Activated CD4-positive, alpha-beta T cell treated with anti-CD3 and anti-CD28 coated beads for 36 hours (primary cell): ENCODE data around the gene PEAK3. TPM values are rescaled to one million over a fixed set of nuclear protein-coding genes. Genes with fewer than 3 reads are reported as not detected.

Experiments
- ATAC-seq: fragments of 200-7000 bp; cut with Tn5 transposase; one replicate; pipeline ENCODE4 v1.10.0; 2021; ENCODE audit warnings: mild to moderate bottlenecking, moderate library complexity
- CTCF ChIA-PET: fragments of 350-600 bp; sonication (Branson Sonifier 250); formaldehyde crosslinking; loops from one replicate; lab custom pipeline; 2021; ENCODE audit warnings: antibody characterized with exemption; lab: Charles Lee
- POLR2A ChIA-PET: fragments of 350-600 bp; sonication (Branson Sonifier 250); formaldehyde crosslinking; loops from one replicate; lab custom pipeline; 2021; ENCODE audit warnings: antibody characterized with exemption, inconsistent platforms; lab: Charles Lee
- DNase-seq: peaks from one replicate; pipeline ENCODE4 v3.0.0-alpha.2; 2020
- H3K27ac Mint-ChIP-seq: one replicate; pipeline ENCODE4 v1.8.0; 2021; ENCODE audit warnings: mixed read lengths
- H3K27me3 Mint-ChIP-seq: one replicate; pipeline ENCODE4 v1.8.0; 2021; ENCODE audit warnings: mixed read lengths
- H3K36me3 Mint-ChIP-seq: one replicate; pipeline ENCODE4 v1.8.0; 2021; ENCODE audit warnings: low read depth, mixed read lengths
- H3K4me1 Mint-ChIP-seq: one replicate; pipeline ENCODE4 v1.8.0; 2021; ENCODE audit warnings: mixed read lengths
- H3K4me3 Mint-ChIP-seq: one replicate; pipeline ENCODE4 v1.8.0; 2021; ENCODE audit warnings: mild to moderate bottlenecking, moderate library complexity, mixed read lengths
- H3K9me3 Mint-ChIP-seq: one replicate; pipeline ENCODE4 v1.8.0; 2021; ENCODE audit warnings: low read depth, mixed read lengths
- intact Hi-C, 2 experiments: fragments of 100-400 bp; cut with DNase I in 1 of 2; cut with micrococcal nuclease in 1 of 2; formaldehyde crosslinking; loops; one replicate each; pipeline versions ENCODE4 v1.14.2 to v1.15.1; 2022 to 2024; cut with DNase I, micrococcal nuclease
- microRNA-seq: library from miRNA; unstranded; fragments of <30 nt; microRNA quantifications from one replicate; pipeline ENCODE4 v1.2.0, GENCODE V29; 2021; ENCODE audit warnings: borderline replicate concordance
- total RNA-seq, 2 experiments: library from RNA; stranded (reverse); gene quantifications; one replicate each; pipeline ENCODE4 v1.2.3, GENCODE V29; 2021

PEAK3 gene
- total RNA-seq, 2 experiments from 2014 or later, result not detected

GRCh38 chr19:2226840-2227360 lies 55.1 kb downstream of the PEAK3 start:
- POLR2A ChIA-PET, result interaction anchor here (0.6 kb wide), 1 partner anchor 329 kb away, joined by 3 read pairs; no protein-coding TSS in a partner anchor
- intact Hi-C loops, result no loop called here
- H3K4me3 Mint-ChIP-seq, result no peak overlapping the region
- DNase-seq (no peak), ATAC-seq (no peak)
- H3K9me3 Mint-ChIP-seq, result no peaks in the 10 kb centered on the region
- peaks cover 26% of the 10 kb centered on the region for H3K36me3 Mint-ChIP-seq
- H3K27ac Mint-ChIP-seq, result no peak overlapping the region
- no peaks in the 10 kb centered on the region for H3K27me3 Mint-ChIP-seq
- no peaks in the 10 kb centered on the region for H3K4me1 Mint-ChIP-seq
- CTCF ChIA-PET, result no interaction called here

- ChIA-PET POLR2A (interaction anchor here (0.6 kb wide), 1 partner anchor 329 kb away, joined by 3 read pairs; no protein-coding TSS in a partner anchor), CTCF (interaction anchor here (0.6 kb wide), 1 partner anchor 42 kb away, joined by 3 read pairs; no protein-coding TSS in a partner anchor)
- no peak overlapping the region for H3K27ac Mint-ChIP-seq
- no peak overlapping the region for H3K4me3 Mint-ChIP-seq
- no peaks in the 10 kb centered on the region for H3K27me3 Mint-ChIP-seq
- peaks cover 26% of the 10 kb centered on the region for H3K36me3 Mint-ChIP-seq
- no peak for DNase-seq
- ATAC-seq, result no peak
- no peaks in the 10 kb centered on the region for H3K9me3 Mint-ChIP-seq
- H3K4me1 Mint-ChIP-seq, result no peaks in the 10 kb centered on the region
- intact Hi-C loops, result no loop called here
Observed at GRCh38 chr19:2226051-2226839, 55.7 kb downstream of the PEAK3 start.

GRCh38 chr19:2225415-2226050 lies 56.4 kb downstream of the PEAK3 start:
- DNase-seq (no peak), ATAC-seq (no peak)
- intact Hi-C loops, result no loop called here
- Mint-ChIP-seq H3K27me3 (no peaks in the 10 kb centered on the region), H3K27ac (no peak overlapping the region), H3K36me3 (peaks cover 28% of the 10 kb centered on the region), H3K4me3 (no peak overlapping the region), H3K4me1 (no peaks in the 10 kb centered on the region), H3K9me3 (no peaks in the 10 kb centered on the region)
- CTCF ChIA-PET, result interaction anchor here (0.6 kb wide), 1 partner anchor 41 kb away, joined by 3 read pairs; no protein-coding TSS in a partner anchor
- POLR2A ChIA-PET, result interaction anchor here (0.6 kb wide), 2 partner anchors 51 to 87 kb away, joined by 3 to 9 read pairs; no protein-coding TSS in a partner anchor

GRCh38 chr19:2224754-2225349 lies 57.1 kb downstream of the PEAK3 start:
- Mint-ChIP-seq H3K27me3 (no peaks in the 10 kb centered on the region), H3K4me3 (no peak overlapping the region), H3K27ac (peak overlapping the region; percentile 19), H3K4me1 (no peaks in the 10 kb centered on the region), H3K36me3 (peaks cover 32% of the 10 kb centered on the region), H3K9me3 (no peaks in the 10 kb centered on the region)
- intact Hi-C loops, result no loop called here
- POLR2A ChIA-PET, result interaction anchor here (0.6 kb wide), 2 partner anchors 50 to 87 kb away, joined by 3 to 9 read pairs; no protein-coding TSS in a partner anchor
- no peak for ATAC-seq
- CTCF ChIA-PET, result no interaction called here
- DNase-seq, result no peak

Small RNAs within 50 kb of the gene (microRNA-seq; reads per million reads assigned to microRNA genes)
- 14.4 reads per million, percentile 37 among the genes with 10 or more reads in this experiment for gene MIR1227
- not detected for gene MIR4321

Other genes with a start within 250 kb of the PEAK3 start
- 100 to 1,000 TPM; 139 to 155 TPM for gene MKNK2, start 230.9 kb downstream of the PEAK3 start, total RNA-seq
- 100 to 1,000 TPM; 148 to 156 TPM for gene MOB3A, start 185.8 kb downstream of the PEAK3 start, total RNA-seq
- 10 to 100 TPM; 15.2 to 16.6 TPM for gene IZUMO4, start 185.3 kb downstream of the PEAK3 start, total RNA-seq
- gene AP3D1, start 130.6 kb downstream of the PEAK3 start, total RNA-seq, result 100 to 1,000 TPM in 1 of 2 experiments, 10 to 100 TPM in 1; 82.7 to 105 TPM
- 10 to 100 TPM; 62.5 to 73.8 TPM for gene DOT1L, start 118.2 kb downstream of the PEAK3 start, total RNA-seq
- 10 to 100 TPM; 38.4 to 61.8 TPM for gene PLEKHJ1, start 45.8 kb downstream of the PEAK3 start, total RNA-seq
- 100 to 1,000 TPM; 146 to 192 TPM for gene SF3A2, start 45.4 kb downstream of the PEAK3 start, total RNA-seq
- 1 to 10 TPM; 1.9 to 2.7 TPM for gene AMH, start 32.9 kb downstream of the PEAK3 start, total RNA-seq
- gene JSRP1, start 25.8 kb downstream of the PEAK3 start, total RNA-seq, result under 1 TPM; 0.39 to 0.75 TPM
- gene LINGO3, start 26.0 kb upstream of the PEAK3 start, total RNA-seq, result not detected
- 100 to 1,000 TPM; 113 to 134 TPM for gene LSM7, start 46.4 kb upstream of the PEAK3 start, total RNA-seq
- gene SPPL2B, start 46.5 kb upstream of the PEAK3 start, total RNA-seq, result 10 to 100 TPM; 37.7 to 48.5 TPM
- gene TMPRSS9, start 78.1 kb upstream of the PEAK3 start, total RNA-seq, result not detected
- 100 to 1,000 TPM in 1 of 2 experiments, 10 to 100 TPM in 1; 70.7 to 104 TPM for gene TIMM13, start 145.4 kb upstream of the PEAK3 start, total RNA-seq
- 10 to 100 TPM; 91.0 to 93.9 TPM for gene LMNB2, start 174.8 kb upstream of the PEAK3 start, total RNA-seq
- gene GADD45B, start 194.0 kb upstream of the PEAK3 start, total RNA-seq, result 10 to 100 TPM; 57.7 to 71.2 TPM